GM12801 (cell line): ENCODE results near the gene SOX1.

Experiments used
- CTCF ChIP-seq: IDR thresholded peaks from one replicate; pipeline ENCODE4 v1.5.1; 2011; ENCODE audit warnings: control low read depth; ENCODE audit not compliant: insufficient read length; ENCODE audit errors: extremely low read depth

Gene SOX1

DNA sequence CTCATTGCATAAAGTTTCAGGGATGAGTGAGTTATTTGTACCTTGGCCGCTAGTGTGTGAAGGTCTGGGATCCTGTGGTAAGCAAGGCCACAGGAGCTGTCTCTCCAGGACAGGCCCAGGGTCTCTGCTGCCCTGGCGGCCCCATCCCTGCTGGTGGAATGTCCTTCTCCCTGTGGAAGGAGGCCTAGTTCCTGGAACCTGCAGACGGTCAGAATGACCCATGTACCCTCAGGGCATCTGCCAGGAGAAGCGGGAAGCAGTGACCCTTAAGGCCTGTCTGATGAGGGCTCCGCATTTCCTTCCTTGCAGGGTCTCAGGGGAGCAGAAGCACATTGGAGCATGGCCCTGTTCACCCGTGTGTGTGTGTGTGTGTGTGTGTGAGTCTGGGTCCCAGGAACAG lies 32.1 kb upstream of the SOX1 start:
- no peak for TF ChIP-seq CTCF

DNA sequence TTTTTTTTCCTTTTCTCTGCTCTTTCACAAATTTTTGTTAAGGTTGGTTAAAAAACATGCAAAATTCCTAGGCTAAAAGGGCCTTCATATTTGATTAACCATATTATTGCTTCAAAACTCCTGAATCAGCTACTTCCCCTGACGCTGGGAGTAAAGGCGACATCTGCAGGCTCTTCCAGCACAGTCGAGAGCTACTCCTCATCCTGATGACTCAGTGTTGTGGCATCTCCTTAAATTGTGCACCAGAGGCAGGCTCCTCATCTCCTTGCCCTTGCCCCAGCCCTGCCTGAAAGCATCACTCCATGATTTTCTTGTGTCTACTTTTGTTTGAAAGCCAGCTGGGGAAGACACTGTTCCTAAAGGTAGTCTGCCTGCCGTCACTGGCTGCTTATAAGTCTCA lies 24.5 kb upstream of the SOX1 start:
- TF ChIP-seq CTCF, result no peak

GRCh38 chr13:112052213-112052612 lies 14.7 kb upstream of the SOX1 start:
- TF ChIP-seq CTCF, result no peak

DNA sequence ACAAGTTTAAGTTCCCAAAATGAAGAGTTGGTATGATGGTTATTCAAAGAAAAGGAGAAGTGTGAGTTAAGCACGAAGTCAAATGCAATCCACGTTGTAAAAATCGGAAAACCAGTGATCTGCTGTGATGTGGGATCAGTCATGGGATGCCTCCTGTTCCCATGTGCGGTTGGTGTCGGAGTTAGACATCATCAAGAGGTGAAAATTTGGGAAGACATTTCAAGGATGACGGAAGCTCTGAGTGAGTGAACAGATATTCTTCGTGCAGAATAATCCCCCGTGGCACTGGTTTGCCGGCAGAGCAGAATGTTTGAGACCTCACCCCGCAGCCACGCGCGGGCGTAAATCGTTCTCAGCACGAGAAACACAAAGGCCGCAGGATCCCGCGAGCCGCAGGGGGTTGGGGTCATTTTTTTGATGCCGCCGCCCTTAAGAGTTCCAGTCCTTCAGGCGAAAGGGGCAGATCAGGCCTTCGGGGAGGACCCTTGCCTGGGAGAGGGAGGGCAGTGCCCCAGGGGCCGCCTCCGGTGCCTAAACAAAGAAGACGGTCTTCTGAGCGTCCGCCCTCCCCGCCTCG lies 13.7 kb upstream of the SOX1 start:
- no peak for TF ChIP-seq CTCF

DNA sequence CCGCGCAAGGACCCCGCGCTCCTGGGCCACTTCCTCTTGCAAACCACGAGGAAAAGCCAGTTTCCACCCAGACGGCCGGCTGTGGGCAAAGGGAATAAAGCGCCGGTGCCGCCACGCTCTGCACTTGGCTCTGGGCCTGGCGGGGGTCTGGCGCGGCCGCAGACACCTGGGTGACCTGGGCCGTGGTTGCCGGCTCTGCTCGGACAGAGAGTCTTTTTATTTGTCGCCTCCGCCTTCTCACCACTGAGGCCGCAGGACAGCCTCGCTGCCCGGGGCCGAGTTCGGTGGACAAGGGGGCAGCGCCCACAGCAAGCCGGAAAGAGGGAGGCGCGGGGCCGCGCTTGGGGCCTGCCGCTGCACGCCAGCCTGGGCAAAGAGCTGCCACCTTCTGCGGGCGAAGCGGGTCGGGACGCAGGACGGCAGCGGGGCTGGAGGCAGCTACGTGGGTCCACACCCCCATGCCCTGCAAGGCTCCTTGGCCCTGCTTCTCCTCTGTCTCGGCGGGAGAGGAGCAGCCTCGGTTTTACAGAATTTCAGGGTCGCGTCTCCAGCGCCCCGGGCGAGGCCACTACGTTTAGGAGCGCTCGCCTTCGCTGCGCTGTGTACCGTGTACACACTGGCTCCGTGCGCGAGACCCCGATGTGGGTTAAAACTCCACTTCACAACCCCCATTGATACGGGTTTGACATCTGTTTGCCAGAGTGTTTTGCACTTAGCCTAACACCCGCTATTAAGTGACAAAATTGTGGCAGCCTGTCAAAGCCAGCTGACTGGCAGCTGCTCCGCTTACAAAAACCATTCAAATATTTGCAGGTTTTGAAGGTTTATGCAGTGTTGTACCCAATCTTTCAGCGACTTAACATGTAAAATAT lies 13.0 kb upstream of the SOX1 start:
- no peak for TF ChIP-seq CTCF

GRCh38 chr13:112054616-112055015 lies 12.3 kb upstream of the SOX1 start:
- no peak for TF ChIP-seq CTCF

DNA sequence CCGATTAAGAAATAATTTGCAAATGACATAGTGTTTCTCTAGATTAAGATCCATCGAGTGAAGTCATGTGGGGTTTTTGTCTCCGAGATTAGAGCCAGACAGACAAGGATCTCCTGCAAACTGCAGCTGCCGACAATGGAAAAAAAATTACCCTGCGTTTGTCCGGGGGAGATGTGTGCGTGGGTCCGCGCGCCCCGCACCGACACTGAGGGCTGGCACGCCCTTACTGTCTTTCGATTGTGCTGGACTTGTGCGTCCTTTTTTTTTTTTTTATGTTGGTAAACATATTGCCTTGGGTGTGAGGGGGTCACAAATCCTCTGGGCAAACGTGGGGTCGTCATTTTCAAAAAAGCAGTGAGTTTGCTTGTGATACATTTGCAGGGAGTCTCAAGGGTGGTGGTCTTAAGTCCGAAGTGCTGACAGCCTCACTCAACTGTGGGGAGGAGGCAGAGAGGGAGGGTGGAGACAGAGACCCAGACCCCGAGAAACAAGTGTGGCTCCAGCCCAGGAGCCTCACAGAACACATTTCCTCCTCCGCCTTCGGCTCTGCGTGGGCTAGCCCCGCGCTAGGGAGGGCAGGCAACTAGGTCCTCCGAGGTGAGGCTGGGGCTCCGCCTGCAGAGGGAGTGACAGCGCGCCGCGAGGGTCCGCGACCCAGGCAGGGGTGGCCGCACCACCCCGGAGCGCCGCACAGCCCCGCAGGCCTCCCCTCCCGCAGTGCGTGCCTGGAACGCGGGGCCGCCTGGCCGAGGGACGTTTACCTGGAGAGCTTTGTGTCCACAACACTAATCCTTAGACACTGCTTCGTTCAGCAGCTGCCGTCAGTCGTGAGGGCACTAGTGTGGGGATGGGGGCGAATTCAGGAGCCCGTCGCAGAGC lies 11.7 kb upstream of the SOX1 start:
- TF ChIP-seq CTCF, result no peak
